SIG-M5 treated with dmso at 0.1 percent for 504 hours (cell line): Measurements from ENCODE around the gene NR3C1.
A peak's percentile ranks its signal among the peaks of the same experiment; 100 is the strongest.

Source experiments
- DNase-seq: peaks from one replicate; lab custom pipeline; 2025; ENCODE audit not compliant: unreplicated experiment; lab: John Stamatoyannopoulos, UW

NR3C1 gene

GRCh38 chr5:143399616-143400540, 3.6 kb downstream of the NR3C1 start:
- DNase-seq: no peak

- DNase-seq: peak; percentile 46
These were observed 4.8 kb downstream of the NR3C1 start for GRCh38 chr5:143398451-143399237.

- no peak for DNase-seq
These were observed 5.5 kb downstream of the NR3C1 start for GRCh38 chr5:143398053-143398355.

GRCh38 chr5:143397302-143398052, 6.0 kb downstream of the NR3C1 start:
- DNase-seq: no peak

- no peak for DNase-seq
These were observed 7.0 kb downstream of the NR3C1 start for GRCh38 chr5:143396353-143396940.

GRCh38 chr5:143395638-143396352, 7.7 kb downstream of the NR3C1 start:
- no peak for DNase-seq

GRCh38 chr5:143393524-143393923, 10.0 kb downstream of the NR3C1 start:
- DNase-seq: no peak

- DNase-seq: no peak
These were observed 12.5 kb downstream of the NR3C1 start for GRCh38 chr5:143390941-143391340.

GRCh38 chr5:143390258-143390657, 13.2 kb downstream of the NR3C1 start:
- DNase-seq: no peak

- DNase-seq: no peak
These were observed 16.8 kb downstream of the NR3C1 start for GRCh38 chr5:143386725-143387124.

- no peak for DNase-seq
These were observed 18.4 kb downstream of the NR3C1 start for GRCh38 chr5:143384865-143385657.

- no peak for DNase-seq
These were observed 19.5 kb downstream of the NR3C1 start for GRCh38 chr5:143383988-143384387.

- no peak for DNase-seq
These were observed 23.9 kb downstream of the NR3C1 start for GRCh38 chr5:143379606-143380005.

GRCh38 chr5:143376911-143377813, 26.3 kb downstream of the NR3C1 start:
- DNase-seq: no peak

- no peak for DNase-seq
These were observed 27.2 kb downstream of the NR3C1 start for GRCh38 chr5:143376195-143376779.

- DNase-seq: no peak
These were observed 28.8 kb downstream of the NR3C1 start for GRCh38 chr5:143374496-143375217.

- DNase-seq: no peak
These were observed 30.4 kb downstream of the NR3C1 start for GRCh38 chr5:143373076-143373475.
